SK-N-SH treated with all-trans-retinoic acid at 6 μM for 48 hours (cell line): Measurements from ENCODE around the gene SLX9.

Experiments used
- ATAC-seq: fragments of 200-7000 bp; cut with Tn5 transposase; 3 replicates; pipeline ENCODE4 v1.9.1; 2020; ENCODE audit warnings: mild to moderate bottlenecking, moderate library complexity
- ARNTL ChIP-seq: fragments of 450-650 bp; formaldehyde crosslinking; IDR thresholded peaks from 2 replicates; pipeline ENCODE4 v1.5.0; 2020; ENCODE audit warnings: low read depth, mild to moderate bottlenecking, moderate library complexity, borderline replicate concordance
- BACH2 ChIP-seq: fragments of 250-450 bp; sonication (Bioruptor Pico); IDR thresholded peaks from 2 replicates; pipeline ENCODE4 v1.9.0; 2021; ENCODE audit warnings: mild to moderate bottlenecking, borderline replicate concordance
- CREB5 ChIP-seq: fragments of 250-450 bp; sonication (Bioruptor Pico); IDR thresholded peaks from 2 replicates; pipeline ENCODE4 v1.5.1; 2020; ENCODE audit warnings: low read depth, mild to moderate bottlenecking, moderate library complexity
- CSDC2 ChIP-seq: fragments of 250-450 bp; sonication (Bioruptor Pico); IDR thresholded peaks from 2 replicates; pipeline ENCODE4 v1.5.0; 2020; ENCODE audit warnings: mild to moderate bottlenecking, moderate library complexity
- ESRRG ChIP-seq: fragments of 250-450 bp; sonication (Bioruptor Pico); IDR thresholded peaks from 2 replicates; pipeline ENCODE4 v1.6.1; 2021; ENCODE audit warnings: mild to moderate bottlenecking
- GLIS3 ChIP-seq: fragments of 250-450 bp; sonication (Bioruptor Pico); IDR thresholded peaks from 2 replicates; pipeline ENCODE4 v1.5.0; 2020; ENCODE audit warnings: mild to moderate bottlenecking, moderate library complexity
- ISL1 ChIP-seq: fragments of 250-450 bp; sonication (Bioruptor Pico); IDR thresholded peaks from 2 replicates; pipeline ENCODE4 v2.1.2; 2022; ENCODE audit warnings: mild to moderate bottlenecking, moderate library complexity
- OSR1 ChIP-seq: fragments of 250-450 bp; sonication (Bioruptor Pico); IDR thresholded peaks from 2 replicates; pipeline ENCODE4 v1.8.0; 2022; ENCODE audit warnings: moderate library complexity, mild to moderate bottlenecking, inconsistent platforms
- PATZ1 ChIP-seq: fragments of 250-450 bp; sonication (Bioruptor Pico); IDR thresholded peaks from 2 replicates; pipeline ENCODE4 v1.8.0; 2020; ENCODE audit warnings: mild to moderate bottlenecking, moderate library complexity, borderline replicate concordance
- PPARA ChIP-seq: fragments of 250-450 bp; sonication (Bioruptor Pico); IDR thresholded peaks from 2 replicates; pipeline ENCODE4 v1.5.0; 2020; ENCODE audit warnings: mild to moderate bottlenecking, borderline replicate concordance
- RARB ChIP-seq: fragments of 250-450 bp; sonication (Bioruptor Pico); IDR thresholded peaks from 2 replicates; pipeline ENCODE4 v1.8.0; 2021; ENCODE audit warnings: mild to moderate bottlenecking, moderate library complexity
- SNAI2 ChIP-seq: fragments of 250-450 bp; sonication (Bioruptor Pico); IDR thresholded peaks from 2 replicates; pipeline ENCODE4 v1.5.0; 2020; ENCODE audit warnings: mild to moderate bottlenecking, moderate library complexity
- TCF4 ChIP-seq: fragments of 250-450 bp; sonication (Bioruptor Pico); IDR thresholded peaks from 2 replicates; pipeline ENCODE4 v1.8.0; 2021; ENCODE audit warnings: mild to moderate bottlenecking, moderate library complexity, borderline replicate concordance
- TOX ChIP-seq: fragments of 250-450 bp; sonication (Bioruptor Pico); IDR thresholded peaks from 2 replicates; pipeline ENCODE4 v1.8.0; 2021; ENCODE audit warnings: mild to moderate bottlenecking, moderate library complexity, borderline replicate concordance
- ZC3H10 ChIP-seq: fragments of 250-450 bp; sonication (Bioruptor Pico); IDR thresholded peaks from 2 replicates; pipeline ENCODE4 v1.5.1; 2021; ENCODE audit warnings: mild to moderate bottlenecking, moderate library complexity
- ZFP3 ChIP-seq: fragments of 250-450 bp; sonication (Bioruptor Pico); IDR thresholded peaks from 2 replicates; pipeline ENCODE4 v1.5.0; 2020; ENCODE audit warnings: mild to moderate bottlenecking, moderate library complexity
- ZFP30 ChIP-seq: fragments of 450-650 bp; formaldehyde crosslinking; IDR thresholded peaks from 2 replicates; pipeline ENCODE4 v1.5.0; 2022; ENCODE audit warnings: mild to moderate bottlenecking, moderate library complexity
- ZNF565 ChIP-seq: fragments of 450-650 bp; formaldehyde crosslinking; conservative IDR thresholded peaks from 2 replicates; pipeline ENCODE4 v1.5.0; 2020; ENCODE audit warnings: low read depth, mild to moderate bottlenecking, moderate library complexity
- ZNF70 ChIP-seq: fragments of 450-650 bp; formaldehyde crosslinking; IDR thresholded peaks from 2 replicates; pipeline ENCODE4 v1.5.0; 2020; ENCODE audit warnings: mild to moderate bottlenecking, moderate library complexity
- ZNF8 ChIP-seq: fragments of 450-650 bp; formaldehyde crosslinking; IDR thresholded peaks from 2 replicates; pipeline ENCODE4 v1.5.0; 2020; ENCODE audit warnings: mild to moderate bottlenecking, moderate library complexity
- TF ChIP-seq, protein P1 (sequence below): fragments of 250-450 bp; sonication (Bioruptor Pico); IDR thresholded peaks from 2 replicates; pipeline ENCODE4 v1.8.0; 2021; ENCODE audit warnings: low read depth, mild to moderate bottlenecking, moderate library complexity, borderline replicate concordance
- TF ChIP-seq, protein P2 (sequence below): fragments of 250-450 bp; sonication (Bioruptor Pico); IDR thresholded peaks from 2 replicates; pipeline ENCODE4 v1.5.0; 2020; ENCODE audit warnings: mild to moderate bottlenecking, moderate library complexity

SLX9 gene

DNA sequence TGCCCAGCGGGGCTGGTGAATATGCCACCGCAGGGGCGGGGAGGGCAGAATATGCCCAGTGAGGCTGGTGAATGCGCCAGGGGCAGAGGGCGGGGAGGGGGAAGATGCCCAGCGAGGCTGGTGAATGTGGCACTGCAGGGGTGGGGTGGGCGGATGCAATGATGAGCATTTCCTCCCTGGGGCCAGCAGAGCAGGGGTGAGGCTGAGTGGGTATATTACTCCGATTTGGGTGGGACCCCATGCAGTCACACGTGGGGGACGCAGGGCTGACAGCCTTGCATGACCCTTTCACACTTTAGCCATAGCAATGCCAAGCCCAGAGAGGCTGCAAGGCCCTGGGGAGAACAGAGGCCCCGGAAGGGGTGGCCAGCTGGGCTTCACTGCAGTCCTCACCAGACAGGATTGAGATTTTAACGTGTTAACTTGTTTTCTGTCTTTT, 9.3 kb upstream of the SLX9 start:
- TF ChIP-seq SNAI2 (CRISPR knock-in tag) (no peak), ZC3H10 (CRISPR knock-in tag) (no peak), ZNF70 (CRISPR knock-in tag) (no peak), BACH2 (CRISPR knock-in tag) (no peak), ZNF565 (CRISPR knock-in tag) (no peak), TCF4 (CRISPR knock-in tag) (no peak)
- TF ChIP-seq, all 23 proteins: peak for 0
- no peak for ATAC-seq

GRCh38 chr21:44931137-44931500, 8.7 kb upstream of the SLX9 start:
- ATAC-seq: no peak; the same call in 2 of the 3 replicates
- TF ChIP-seq ARNTL (CRISPR knock-in tag) (no peak), OSR1 (no peak)
- TF ChIP-seq, all 23 proteins: peak for 0

- no peak for ATAC-seq
- TF ChIP-seq PATZ1 (CRISPR knock-in tag) (no peak), ZFP3 (CRISPR knock-in tag) (no peak), ESRRG (CRISPR knock-in tag) (no peak), BACH2 (CRISPR knock-in tag) (no peak), ZNF565 (CRISPR knock-in tag) (no peak), TCF4 (CRISPR knock-in tag) (no peak), TOX (no peak), PPARA (no peak), ISL1 (CRISPR knock-in tag) (no peak), ZNF8 (CRISPR knock-in tag) (no peak), ARNTL (CRISPR knock-in tag) (no peak), CREB5 (CRISPR knock-in tag) (no peak), GLIS3 (CRISPR knock-in tag) (no peak), OSR1 (no peak), ZFP30 (CRISPR knock-in tag) (no peak), ZC3H10 (CRISPR knock-in tag) (no peak), RARB (CRISPR knock-in tag) (no peak), CSDC2 (CRISPR knock-in tag) (no peak)
- TF ChIP-seq, protein P1, sequence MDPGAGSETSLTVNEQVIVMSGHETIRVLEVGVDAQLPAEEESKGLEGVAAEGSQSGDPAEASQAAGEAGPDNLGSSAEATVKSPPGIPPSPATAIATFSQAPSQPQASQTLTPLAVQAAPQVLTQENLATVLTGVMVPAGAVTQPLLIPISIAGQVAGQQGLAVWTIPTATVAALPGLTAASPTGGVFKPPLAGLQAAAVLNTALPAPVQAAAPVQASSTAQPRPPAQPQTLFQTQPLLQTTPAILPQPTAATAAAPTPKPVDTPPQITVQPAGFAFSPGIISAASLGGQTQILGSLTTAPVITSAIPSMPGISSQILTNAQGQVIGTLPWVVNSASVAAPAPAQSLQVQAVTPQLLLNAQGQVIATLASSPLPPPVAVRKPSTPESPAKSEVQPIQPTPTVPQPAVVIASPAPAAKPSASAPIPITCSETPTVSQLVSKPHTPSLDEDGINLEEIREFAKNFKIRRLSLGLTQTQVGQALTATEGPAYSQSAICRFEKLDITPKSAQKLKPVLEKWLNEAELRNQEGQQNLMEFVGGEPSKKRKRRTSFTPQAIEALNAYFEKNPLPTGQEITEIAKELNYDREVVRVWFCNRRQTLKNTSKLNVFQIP: no peak
- TF ChIP-seq, protein P2, sequence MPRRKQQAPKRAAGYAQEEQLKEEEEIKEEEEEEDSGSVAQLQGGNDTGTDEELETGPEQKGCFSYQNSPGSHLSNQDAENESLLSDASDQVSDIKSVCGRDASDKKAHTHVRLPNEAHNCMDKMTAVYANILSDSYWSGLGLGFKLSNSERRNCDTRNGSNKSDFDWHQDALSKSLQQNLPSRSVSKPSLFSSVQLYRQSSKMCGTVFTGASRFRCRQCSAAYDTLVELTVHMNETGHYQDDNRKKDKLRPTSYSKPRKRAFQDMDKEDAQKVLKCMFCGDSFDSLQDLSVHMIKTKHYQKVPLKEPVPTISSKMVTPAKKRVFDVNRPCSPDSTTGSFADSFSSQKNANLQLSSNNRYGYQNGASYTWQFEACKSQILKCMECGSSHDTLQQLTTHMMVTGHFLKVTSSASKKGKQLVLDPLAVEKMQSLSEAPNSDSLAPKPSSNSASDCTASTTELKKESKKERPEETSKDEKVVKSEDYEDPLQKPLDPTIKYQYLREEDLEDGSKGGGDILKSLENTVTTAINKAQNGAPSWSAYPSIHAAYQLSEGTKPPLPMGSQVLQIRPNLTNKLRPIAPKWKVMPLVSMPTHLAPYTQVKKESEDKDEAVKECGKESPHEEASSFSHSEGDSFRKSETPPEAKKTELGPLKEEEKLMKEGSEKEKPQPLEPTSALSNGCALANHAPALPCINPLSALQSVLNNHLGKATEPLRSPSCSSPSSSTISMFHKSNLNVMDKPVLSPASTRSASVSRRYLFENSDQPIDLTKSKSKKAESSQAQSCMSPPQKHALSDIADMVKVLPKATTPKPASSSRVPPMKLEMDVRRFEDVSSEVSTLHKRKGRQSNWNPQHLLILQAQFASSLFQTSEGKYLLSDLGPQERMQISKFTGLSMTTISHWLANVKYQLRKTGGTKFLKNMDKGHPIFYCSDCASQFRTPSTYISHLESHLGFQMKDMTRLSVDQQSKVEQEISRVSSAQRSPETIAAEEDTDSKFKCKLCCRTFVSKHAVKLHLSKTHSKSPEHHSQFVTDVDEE: no peak
Observed at GRCh38 chr21:44931501-44932407, 8.1 kb upstream of the SLX9 start.
